DMS53 treated with DMSO at 0.1 percent for 48 hours (cell line): Measurements from ENCODE around the gene STK31.
"Not testable (repeated sequence)": the region's sequence is repeated elsewhere in the genome, so short reads cannot be mapped to it uniquely, and the experiment has no call there.

Experiments used
- DNase-seq: peaks from one replicate; lab custom pipeline; 2025; ENCODE audit not compliant: unreplicated experiment; lab: John Stamatoyannopoulos, UW

Gene STK31

GRCh38 chr7:23710000-23710399 lies at the start of gene STK31:
Gene STK31 (plus strand): TSS chr7:23710219. CDS start chr7:23710286, 67 bp downstream.
- no peak for DNase-seq

- DNase-seq, result no peak
Measured at GRCh38 chr7:23661385-23661784, 48.6 kb upstream of the STK31 start.

DNA sequence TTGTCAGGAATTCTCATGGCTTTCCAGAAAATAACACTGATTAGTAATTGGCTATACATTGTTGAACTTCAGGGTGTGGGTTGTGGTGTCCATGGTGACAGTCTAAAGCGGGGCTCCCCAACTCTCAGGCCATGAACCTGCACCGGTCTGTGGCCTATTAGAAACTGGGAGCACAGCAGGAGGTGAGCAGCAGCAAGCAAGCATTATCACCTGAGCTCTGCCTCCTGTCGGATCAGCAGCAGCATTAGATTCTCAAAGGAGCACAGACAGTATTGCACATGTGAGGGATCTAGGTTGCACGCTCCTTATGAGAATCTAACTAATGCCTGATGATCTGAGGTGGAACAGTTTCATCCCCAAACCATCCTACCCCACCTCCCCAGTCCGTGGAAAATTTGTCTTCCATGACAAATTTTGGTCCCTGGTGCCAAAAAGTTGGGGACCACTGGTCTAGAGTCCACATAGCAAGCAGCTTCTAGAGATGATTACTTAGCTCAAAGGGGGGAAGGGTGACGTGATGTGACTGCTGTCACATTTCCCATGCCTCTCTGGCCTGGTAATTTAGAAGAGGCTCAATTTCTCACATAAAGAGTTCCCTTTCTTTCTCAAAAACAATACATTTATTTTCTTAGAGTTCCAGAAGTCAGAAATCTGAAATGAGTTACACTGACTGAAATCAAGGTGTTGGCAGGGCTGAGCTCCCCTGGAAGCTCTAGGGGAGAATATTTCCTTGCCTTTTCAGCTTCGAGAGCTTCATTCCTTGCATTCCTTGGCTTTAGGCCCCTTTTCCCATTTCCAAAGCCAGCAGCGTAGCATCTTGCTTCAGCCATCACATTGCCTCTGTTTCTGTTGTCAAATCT lies 47.7 kb upstream of the STK31 start:
- DNase-seq, result no peak

DNA sequence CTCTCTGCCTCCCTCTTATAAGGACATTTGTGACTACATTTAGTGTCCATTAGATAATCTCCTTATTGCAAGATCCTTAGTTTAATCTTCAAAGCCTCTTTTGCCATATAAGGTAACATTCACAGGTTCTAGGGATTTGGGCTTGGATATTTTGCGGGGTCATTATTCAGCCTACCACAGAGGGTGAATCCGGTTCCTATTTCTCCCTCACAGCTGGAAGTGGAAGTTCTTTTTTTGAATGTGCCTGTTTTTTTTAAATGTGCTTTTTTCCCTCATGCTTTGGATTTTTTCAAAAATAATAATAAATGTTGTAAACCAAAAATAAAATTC lies 47.1 kb upstream of the STK31 start:
- DNase-seq, result no peak

GRCh38 chr7:23664122-23664521 lies 45.9 kb upstream of the STK31 start:
- no peak for DNase-seq

- DNase-seq, result no peak
Measured at GRCh38 chr7:23672033-23672432, 38.0 kb upstream of the STK31 start.

DNA sequence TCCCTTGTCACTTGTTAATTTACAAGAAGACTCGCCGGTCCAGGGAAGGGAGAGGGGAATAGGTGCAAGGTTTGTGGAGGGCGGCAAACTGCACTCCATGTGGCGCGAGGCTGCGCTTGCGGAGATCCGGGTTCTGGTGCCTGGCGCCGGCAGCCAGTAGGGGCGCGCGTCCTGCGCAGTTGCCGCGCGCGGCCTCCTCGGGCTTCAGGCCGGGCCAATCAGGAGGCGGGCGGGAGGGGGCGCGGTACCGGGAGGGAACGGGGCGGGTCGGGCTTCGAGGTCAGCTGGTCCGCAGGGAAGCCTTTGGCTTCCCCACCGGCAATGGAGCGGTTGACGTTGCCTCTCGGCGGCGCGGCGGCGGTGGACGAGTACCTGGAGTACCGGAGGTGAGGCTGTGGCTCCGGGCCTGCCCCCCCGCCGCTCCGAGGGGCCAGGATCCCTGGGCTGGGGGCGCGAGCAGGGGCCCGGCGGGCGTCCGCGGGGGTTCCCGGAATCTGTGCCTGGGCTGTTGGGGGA lies 30.1 kb upstream of the STK31 start, which contains the start of gene FAM221A:
Gene FAM221A, plus strand, starts transcription at position 302 of the 516 bp plus-strand sequence. Its CDS starts 20 bp downstream, at position 322.
- DNase-seq, result peak; percentile 94

DNA sequence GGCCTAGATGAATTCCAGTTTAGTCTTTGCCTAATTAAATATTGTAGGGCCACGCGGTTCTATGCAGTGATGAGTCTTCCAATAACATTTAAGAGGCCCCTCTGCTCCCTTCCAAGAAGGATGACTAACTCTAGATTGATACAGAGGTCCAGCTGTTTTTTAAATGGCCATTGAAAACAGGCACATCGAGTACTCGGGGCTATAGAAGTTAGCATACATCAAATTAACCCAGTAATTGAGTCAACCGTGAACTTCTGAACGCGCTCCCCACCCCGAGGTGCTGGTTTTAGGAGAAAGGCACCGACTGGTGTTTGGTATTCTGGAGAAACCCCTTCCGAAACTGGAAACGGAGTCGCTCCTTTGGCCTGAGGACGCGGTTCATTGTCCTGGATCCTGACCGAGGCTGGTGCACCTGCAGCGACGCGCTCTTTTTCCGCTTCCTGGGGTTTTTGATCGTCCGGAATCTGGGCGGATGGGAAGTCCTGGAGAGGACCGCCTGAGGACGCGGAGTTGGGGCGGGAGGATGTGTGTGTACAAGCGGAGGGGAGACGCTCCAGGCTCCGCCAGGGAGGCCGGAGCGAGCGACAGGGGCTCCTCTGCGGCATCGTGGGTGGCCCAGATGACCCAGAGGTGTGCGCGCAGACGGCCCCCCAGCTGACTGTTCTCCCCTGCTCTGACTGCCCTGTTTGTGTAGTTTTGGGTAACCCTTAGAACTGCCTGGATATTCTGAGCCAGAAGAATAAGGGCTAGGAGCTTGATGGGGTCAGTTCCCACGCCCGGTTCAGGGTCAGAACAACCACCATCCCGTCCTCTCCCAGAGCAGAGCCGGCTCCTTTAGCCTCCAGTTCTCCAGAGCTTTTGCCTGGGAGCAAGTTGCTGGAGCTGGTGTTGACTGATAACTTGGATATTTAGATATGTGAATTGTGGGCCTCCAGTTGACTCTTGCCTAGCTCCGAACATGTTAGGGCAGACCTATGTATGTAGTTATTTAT lies 29.3 kb upstream of the STK31 start:
- peak; percentile 82 for DNase-seq

DNA sequence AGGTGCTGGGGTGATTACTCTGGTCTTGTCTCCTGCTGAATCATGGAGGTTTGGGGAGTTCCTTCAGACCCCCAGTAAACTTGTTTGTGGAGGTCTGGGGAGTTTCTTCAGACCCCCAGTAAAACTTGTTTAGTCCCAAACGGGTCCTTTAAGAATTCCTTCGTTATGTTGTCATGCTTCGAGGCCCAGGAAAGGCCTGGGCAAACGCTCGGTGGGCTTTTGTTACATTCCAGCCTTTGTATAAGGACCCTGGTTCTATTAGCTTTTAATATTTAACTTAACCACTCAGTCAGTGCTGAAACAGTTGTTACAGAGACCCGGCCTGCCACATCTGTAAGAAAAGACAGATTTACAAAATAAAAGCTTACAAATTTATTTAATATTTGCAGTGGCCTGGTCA lies 26.0 kb upstream of the STK31 start:
- DNase-seq, result not testable (repeated sequence)

DNA sequence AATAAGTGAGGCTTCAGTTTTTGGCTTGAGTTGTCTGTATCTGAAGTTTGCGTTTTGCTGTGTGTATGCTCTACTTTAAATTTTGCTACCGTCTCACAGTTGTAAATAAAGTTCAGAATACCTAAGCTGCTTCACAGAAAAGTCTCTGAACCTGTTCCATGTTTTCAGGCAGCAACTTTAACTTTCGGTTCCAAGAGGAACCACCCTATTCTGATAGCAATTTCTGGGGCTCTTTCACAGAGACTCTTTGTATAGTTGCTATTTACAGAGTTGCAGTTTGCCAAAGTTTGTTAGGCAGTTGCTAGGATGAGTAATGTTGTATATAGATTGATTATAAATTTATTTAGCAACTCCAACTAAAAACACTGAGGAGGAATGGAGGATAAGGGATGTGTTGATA lies 24.3 kb upstream of the STK31 start:
- no peak for DNase-seq

- DNase-seq, result no peak
Measured at GRCh38 chr7:23687011-23687410, 23.0 kb upstream of the STK31 start.

GRCh38 chr7:23689165-23689564 lies 20.9 kb upstream of the STK31 start:
- no peak for DNase-seq

DNA sequence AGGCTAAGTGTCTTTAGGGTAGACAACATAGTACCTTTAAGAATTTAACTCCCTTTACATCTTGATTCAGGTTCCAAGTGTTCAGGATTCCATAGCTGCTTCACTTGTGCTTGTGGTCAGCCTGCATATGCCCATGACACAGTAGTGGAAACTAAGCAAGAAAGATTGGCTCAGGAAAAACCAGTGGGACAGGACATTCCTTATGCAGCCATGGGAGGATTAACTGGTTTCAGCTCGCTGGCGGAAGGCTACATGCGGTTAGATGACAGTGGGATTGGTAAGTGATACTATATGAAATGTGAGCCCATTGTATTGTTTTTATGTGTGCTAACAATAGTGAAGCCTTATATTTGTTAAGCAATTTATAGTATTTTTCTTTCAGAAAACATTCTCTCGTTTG lies 18.7 kb upstream of the STK31 start:
- no peak for DNase-seq

DNA sequence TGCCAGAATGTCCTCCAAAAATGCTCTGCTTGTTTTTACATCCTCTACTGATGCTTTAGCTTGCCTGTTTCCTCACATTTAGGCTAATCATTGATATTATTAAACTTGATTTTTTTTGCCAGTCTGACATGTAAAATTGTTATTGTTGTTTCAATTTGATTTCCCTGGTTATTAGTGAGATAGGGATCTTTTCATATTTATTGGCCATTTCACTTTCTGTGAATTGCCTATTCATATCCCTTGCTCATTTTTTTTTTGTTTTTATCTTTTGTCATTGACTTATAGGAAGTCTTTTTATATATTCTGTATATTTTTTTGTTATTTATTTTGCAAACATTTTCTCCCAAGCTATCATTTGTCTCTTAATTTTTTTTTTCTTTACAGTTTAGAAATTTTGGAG lies 16.8 kb upstream of the STK31 start:
- no peak for DNase-seq

DNA sequence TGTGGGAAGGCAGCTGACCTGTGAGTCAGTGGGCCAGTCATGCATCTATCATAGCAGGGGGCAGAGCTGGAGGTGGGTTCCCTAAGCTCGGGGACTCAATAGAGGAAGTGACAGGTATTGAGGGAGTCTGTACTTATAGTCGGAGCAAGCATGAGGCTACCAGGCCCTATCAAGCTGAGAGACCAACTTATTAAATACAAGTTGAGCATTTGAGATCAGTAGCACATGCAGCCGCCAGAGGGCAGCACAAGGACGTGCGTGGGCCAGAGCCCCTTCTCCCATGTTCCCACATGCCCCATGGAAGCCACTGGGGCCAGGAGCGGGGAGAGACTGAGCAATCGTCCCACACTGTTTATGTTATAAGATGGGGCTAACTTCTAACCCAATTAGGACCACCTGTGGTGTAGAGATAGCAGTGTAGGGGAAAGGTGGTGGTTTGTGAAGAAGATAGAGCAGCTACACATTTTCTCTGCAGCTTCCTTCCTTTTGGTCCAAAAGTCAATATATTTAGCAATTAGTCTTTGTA lies 13.0 kb upstream of the STK31 start:
- peak; percentile 54 for DNase-seq

- no peak for DNase-seq
Measured at GRCh38 chr7:23698822-23699221, 11.2 kb upstream of the STK31 start.

GRCh38 chr7:23700046-23700445 lies 10.0 kb upstream of the STK31 start:
- no peak for DNase-seq

- no peak for DNase-seq
Measured at GRCh38 chr7:23709081-23709750, 803 bp upstream of the STK31 start.

- DNase-seq, result peak; percentile 79
Measured at GRCh38 chr7:23712368-23713284, 2.6 kb downstream of the STK31 start.
